ENCODE results near the gene PAQR9.

DNA sequence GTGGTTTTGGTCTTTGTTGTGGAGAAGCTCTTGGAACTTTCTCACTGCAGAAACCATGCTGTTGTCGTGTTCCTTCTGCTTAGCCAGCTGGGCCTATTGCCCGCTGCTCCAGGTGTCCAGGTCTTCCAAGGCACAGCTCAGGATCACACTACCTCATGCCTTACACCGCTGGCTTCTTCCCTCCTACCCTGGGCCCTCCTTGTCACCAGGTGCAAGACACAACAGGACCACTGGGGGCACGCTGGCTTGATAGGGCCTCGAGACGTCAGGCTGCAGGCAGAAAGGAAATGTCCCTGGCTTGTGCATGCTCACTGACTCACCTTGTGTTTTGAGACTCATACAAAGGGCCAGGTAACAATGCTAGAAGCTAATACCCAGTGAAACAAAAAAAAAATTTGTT lies 32.3 kb downstream of the PAQR9 start:
- TF ChIP-seq, protein P1, sequence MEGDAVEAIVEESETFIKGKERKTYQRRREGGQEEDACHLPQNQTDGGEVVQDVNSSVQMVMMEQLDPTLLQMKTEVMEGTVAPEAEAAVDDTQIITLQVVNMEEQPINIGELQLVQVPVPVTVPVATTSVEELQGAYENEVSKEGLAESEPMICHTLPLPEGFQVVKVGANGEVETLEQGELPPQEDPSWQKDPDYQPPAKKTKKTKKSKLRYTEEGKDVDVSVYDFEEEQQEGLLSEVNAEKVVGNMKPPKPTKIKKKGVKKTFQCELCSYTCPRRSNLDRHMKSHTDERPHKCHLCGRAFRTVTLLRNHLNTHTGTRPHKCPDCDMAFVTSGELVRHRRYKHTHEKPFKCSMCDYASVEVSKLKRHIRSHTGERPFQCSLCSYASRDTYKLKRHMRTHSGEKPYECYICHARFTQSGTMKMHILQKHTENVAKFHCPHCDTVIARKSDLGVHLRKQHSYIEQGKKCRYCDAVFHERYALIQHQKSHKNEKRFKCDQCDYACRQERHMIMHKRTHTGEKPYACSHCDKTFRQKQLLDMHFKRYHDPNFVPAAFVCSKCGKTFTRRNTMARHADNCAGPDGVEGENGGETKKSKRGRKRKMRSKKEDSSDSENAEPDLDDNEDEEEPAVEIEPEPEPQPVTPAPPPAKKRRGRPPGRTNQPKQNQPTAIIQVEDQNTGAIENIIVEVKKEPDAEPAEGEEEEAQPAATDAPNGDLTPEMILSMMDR (IDR thresholded peaks at IDR 0.05; ENCODE audit: insufficient read depth, low read depth, low read length): no peak
- TF ChIP-seq EZH2 (IDR thresholded peaks at IDR 0.05; ENCODE audit: insufficient read depth, low read length): no peak
